ENCODE measurements around the gene PRPF40B. TPM values are rescaled to one million over a fixed set of nuclear protein-coding genes. Genes with fewer than 3 reads are reported as not detected.

The PRPF40B gene
- total RNA-seq, 4 donors from 2014 or later, result 15.6 to 22.2 (median 17.5) TPM

DNA sequence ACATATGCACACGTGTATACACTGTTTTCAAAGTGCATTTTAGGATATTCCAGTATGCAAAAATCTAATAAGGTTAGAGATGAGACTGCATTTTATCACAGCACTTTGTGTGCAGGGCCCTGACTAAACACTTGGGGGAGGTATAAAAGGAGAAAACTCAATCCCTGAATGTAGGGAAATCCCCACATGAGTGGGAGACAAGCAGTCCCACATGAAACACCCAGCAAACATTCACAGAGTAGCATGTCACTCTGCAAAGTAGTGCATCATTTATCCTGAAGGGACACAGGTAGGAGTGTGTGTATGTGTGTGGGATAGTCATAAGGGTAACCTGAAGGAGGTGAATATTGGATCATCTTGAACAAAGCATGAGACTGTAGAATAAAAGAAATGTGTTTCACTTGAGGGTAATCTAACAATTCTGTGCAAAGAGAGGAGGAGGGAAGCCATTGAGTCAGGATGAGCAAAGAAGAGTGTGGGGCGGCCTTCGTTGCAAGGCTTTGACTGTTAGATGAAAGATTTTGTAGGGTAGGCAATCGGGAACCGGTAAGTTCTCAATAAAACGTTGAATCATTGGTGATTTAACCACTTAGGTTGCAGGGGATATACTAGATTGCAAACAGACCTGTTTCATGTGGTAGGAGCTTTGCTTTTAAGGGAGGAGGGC lies 2.9 kb downstream of the PRPF40B start:
- H3K4me3 ChIP-seq (ENCODE audit: low read depth, poor library complexity, severe bottlenecking), result no peak overlapping the region
- WGBS, 2 donors, result 65 to 71% methylated on average over 6 of the region's 6 CpGs
- intact Hi-C loops (cut with DNase I; ENCODE audit: low total_unique reads), result no loop called here
- TF ChIP-seq CTCF (IDR thresholded peaks at IDR 0.05), result no peak
- TF ChIP-seq POLR2A (IDR thresholded peaks at IDR 0.05), result no peak
- no peak for DNase-seq (ENCODE audit: low spot score in 2 of 2)

GRCh38 chr12:49626836-49627235 lies 3.5 kb downstream of the PRPF40B start:
- peak in 1 of 2 donors; percentile 26 for DNase-seq (ENCODE audit: low spot score in 2 of 2)
- TF ChIP-seq CTCF (IDR thresholded peaks at IDR 0.05), result no peak
- intact Hi-C loops (cut with DNase I; ENCODE audit: low total_unique reads), result no loop called here
- 84 to 90% methylated on average over 1 of the region's 1 CpG for WGBS, 2 donors
- H3K4me3 ChIP-seq (ENCODE audit: low read depth, poor library complexity, severe bottlenecking), result no peak overlapping the region

DNA sequence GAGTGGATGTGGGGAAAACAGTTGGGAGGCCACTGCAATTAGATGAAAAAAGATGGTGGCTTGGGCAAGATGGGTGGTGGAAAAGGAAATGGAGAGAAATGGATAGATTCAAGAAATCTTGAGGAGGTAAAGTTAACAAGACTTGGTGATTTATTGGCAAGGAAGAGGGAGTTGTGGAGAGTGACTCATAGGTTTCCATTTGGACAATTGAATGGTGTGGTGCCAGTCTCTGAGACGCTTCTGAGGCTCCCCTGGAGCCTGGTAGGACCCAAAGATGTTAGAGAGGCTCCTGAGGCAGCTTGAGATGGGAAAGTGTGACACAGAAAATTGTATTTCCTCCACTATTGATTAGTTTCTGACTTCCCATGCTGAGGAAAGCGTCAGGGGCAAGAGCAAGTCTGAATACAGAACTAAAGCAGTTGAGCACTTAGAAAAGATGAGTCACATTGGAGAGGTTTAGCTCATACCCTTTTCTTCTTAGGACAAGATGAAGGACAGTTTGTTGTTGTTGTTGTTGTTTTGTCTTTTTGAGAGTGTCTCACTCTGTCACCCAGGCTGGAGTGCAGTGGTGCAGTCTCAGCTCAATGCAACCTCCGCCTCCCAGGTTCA lies 4.5 kb downstream of the PRPF40B start:
- intact Hi-C loops (cut with DNase I; ENCODE audit: low total_unique reads), result no loop called here
- DNase-seq (ENCODE audit: low spot score in 2 of 2), result no peak
- 66 to 68% methylated on average over 3 of the region's 3 CpGs for WGBS, 2 donors
- H3K4me3 ChIP-seq (ENCODE audit: low read depth, poor library complexity, severe bottlenecking), result no peak overlapping the region
- TF ChIP-seq POLR2A (IDR thresholded peaks at IDR 0.05) (no peak), CTCF (IDR thresholded peaks at IDR 0.05) (no peak)

- intact Hi-C loops (cut with DNase I; ENCODE audit: low total_unique reads), result no loop called here
- TF ChIP-seq CTCF (IDR thresholded peaks at IDR 0.05) (no peak), POLR2A (IDR thresholded peaks at IDR 0.05) (no peak)
- no peak overlapping the region for H3K4me3 ChIP-seq (ENCODE audit: low read depth, poor library complexity, severe bottlenecking)
- DNase-seq (ENCODE audit: low spot score in 2 of 2), result no peak
- WGBS, 2 donors, result 89 to 92% methylated on average over 6 of the region's 6 CpGs
These were observed 8.1 kb downstream of the PRPF40B start for GRCh38 chr12:49631336-49631907.

GRCh38 chr12:49632401-49632800 lies 9.0 kb downstream of the PRPF40B start:
- no peak for DNase-seq (ENCODE audit: low spot score in 2 of 2)
- WGBS, 2 donors, result 89 to 93% methylated on average over 9 of the region's 9 CpGs
- TF ChIP-seq CTCF (IDR thresholded peaks at IDR 0.05) (no peak), POLR2A (IDR thresholded peaks at IDR 0.05) (no peak)
- intact Hi-C loops (cut with DNase I; ENCODE audit: low total_unique reads), result no loop called here
- H3K4me3 ChIP-seq (ENCODE audit: low read depth, poor library complexity, severe bottlenecking), result no peak overlapping the region

Data from lower leg skin (tissue), 4 donors.